H1 (cell line): ENCODE results near the gene ARFGEF3. TPM values are rescaled to one million over a fixed set of nuclear protein-coding genes. Genes with fewer than 3 reads are reported as not detected.

Experiments used
- CTCF ChIA-PET: fragments of 300-600 bp; sonication (Branson Sonifier 250); formaldehyde crosslinking; loops from one replicate; lab custom pipeline; 2021; ENCODE audit not compliant: partially characterized antibody; lab: Charles Lee
- POLR2A ChIA-PET: fragments of 300-600 bp; sonication (Branson Sonifier 250); formaldehyde crosslinking; loops from one replicate; lab custom pipeline; 2021; ENCODE audit warnings: inconsistent platforms; ENCODE audit not compliant: partially characterized antibody; lab: Charles Lee
- DNase-seq, 2 experiments: peaks; one replicate each; pipeline versions ENCODE4 v3.0.0 to v3.0.0-alpha.2; 2010 to 2022; ENCODE audit warnings: low spot score in 2 of 2, low read depth in 1 of 2, mixed read lengths in 1 of 2
- FAIRE-seq: peaks from 2 replicates; lab custom pipeline; 2011; peaks lifted over from hg19 to GRCh38; lab: Jason Lieb, UNC
- H2AFZ ChIP-seq: 2 replicates; pipeline ENCODE4 v1.8.1; 2012; ENCODE audit warnings: low read length, inconsistent platforms
- H2AK5ac ChIP-seq: 2 replicates; pipeline ENCODE4 v1.6.1; 2013; ENCODE audit warnings: low read depth, low read length
- H2BK120ac ChIP-seq: replicated peaks from 2 replicates; pipeline ENCODE3; 2013; ENCODE audit warnings: low read depth, low read length, inconsistent platforms
- H2BK12ac ChIP-seq: 2 replicates; pipeline ENCODE4 v1.6.1; 2013; ENCODE audit warnings: low read depth, low read length
- H2BK15ac ChIP-seq: 2 replicates; pipeline ENCODE4 v1.6.1; 2013; ENCODE audit warnings: low read length
- H2BK20ac ChIP-seq: 2 replicates; pipeline ENCODE4 v1.6.1; 2013; ENCODE audit warnings: low read length
- H2BK5ac ChIP-seq: 2 replicates; pipeline ENCODE4 v1.6.1; 2013; ENCODE audit warnings: low read depth, low read length
- H3K14ac ChIP-seq: 2 replicates; pipeline ENCODE4 v1.6.1; 2013; ENCODE audit warnings: inconsistent platforms; ENCODE audit not compliant: insufficient read length
- H3K18ac ChIP-seq: 2 replicates; pipeline ENCODE4 v1.6.1; 2013; ENCODE audit warnings: low read length; ENCODE audit errors: extremely low read depth
- H3K23ac ChIP-seq: 2 replicates; pipeline ENCODE4 v1.6.1; 2013; ENCODE audit warnings: inconsistent platforms; ENCODE audit not compliant: insufficient read length
- H3K23me2 ChIP-seq: 2 replicates; pipeline ENCODE4 v1.6.1; 2013; ENCODE audit warnings: low read depth, low read length
- H3K27ac ChIP-seq: 2 replicates; pipeline ENCODE4 v1.6.1; 2011; ENCODE audit warnings: low read depth, low read length, inconsistent platforms
- H3K27me3 ChIP-seq, 4 experiments: replicated peaks in 1 of 4; 1 replicate in 1 of 4; 2 replicates in 3 of 4; pipeline versions ENCODE4 v1.6.1 to v1.8.1; 2011 to 2013; ENCODE audit warnings: low read length in 3 of 4, mild to moderate bottlenecking in 3 of 4, inconsistent platforms in 2 of 4, mixed read lengths in 2 of 4, moderate library complexity in 1 of 4; ENCODE audit not compliant: control insufficient read depth in 3 of 4, insufficient read depth in 3 of 4; ENCODE audit errors: extremely low read depth in 1 of 4
- H3K36me3 ChIP-seq, 4 experiments: 2 replicates each; pipeline versions ENCODE4 v1.6.1 to v1.8.1; 2011 to 2013; ENCODE audit warnings: mild to moderate bottlenecking in 4 of 4, low read length in 3 of 4, moderate library complexity in 2 of 4, control low read depth in 1 of 4, inconsistent platforms in 1 of 4; ENCODE audit not compliant: insufficient read depth in 4 of 4, control insufficient read depth in 2 of 4
- H3K4ac ChIP-seq: replicated peaks from 2 replicates; pipeline ENCODE3; 2013; ENCODE audit warnings: low read length, low read depth, mixed read lengths, inconsistent platforms; ENCODE audit not compliant: insufficient read length
- H3K4me1 ChIP-seq, 4 experiments: replicated peaks in 1 of 4; 1 replicate in 1 of 4; 2 replicates in 3 of 4; pipeline versions ENCODE4 v1.6.1 to v1.8.1; 2011 to 2013; ENCODE audit warnings: low read length in 3 of 4, inconsistent platforms in 2 of 4, mixed read lengths in 1 of 4; ENCODE audit not compliant: insufficient read depth in 4 of 4, control insufficient read depth in 3 of 4
- H3K4me2 ChIP-seq, 2 experiments: 2 replicates each; pipeline versions ENCODE4 v1.6.1 to v1.8.1; 2011 to 2013; ENCODE audit warnings: low read depth in 2 of 2, low read length in 2 of 2, control low read depth in 1 of 2, inconsistent platforms in 1 of 2, mild to moderate bottlenecking in 1 of 2; ENCODE audit not compliant: insufficient read depth in 1 of 2
- H3K4me3 ChIP-seq, 4 experiments: fragments of 200-600, 300-600 bp in 1 of 4; sonication (generic), shearing (Covaris generic), sonication (Bioruptor Twin) in 1 of 4; 2 replicates each; pipeline versions ENCODE4 v1.5.1 to v1.8.1; 2011 to 2016; ENCODE audit warnings: low read length in 4 of 4, low read depth in 3 of 4, control low read depth in 2 of 4, inconsistent platforms in 2 of 4, mild to moderate bottlenecking in 2 of 4, mixed read lengths in 1 of 4, moderate library complexity in 1 of 4; ENCODE audit not compliant: insufficient read depth in 2 of 4; ENCODE audit errors: extremely low read depth in 1 of 4
- H3K56ac ChIP-seq: replicated peaks from 2 replicates; pipeline ENCODE3; 2013; ENCODE audit warnings: low read depth, mild to moderate bottlenecking, mixed read lengths, low read length, inconsistent platforms; ENCODE audit not compliant: insufficient read length
- H3K79me1 ChIP-seq: 2 replicates; pipeline ENCODE4 v1.6.1; 2013; ENCODE audit warnings: low read depth, low read length, control low read depth
- H3K79me2 ChIP-seq, 2 experiments: 2 replicates each; pipeline versions ENCODE4 v1.6.1 to v1.8.1; 2012 to 2013; ENCODE audit warnings: low read length in 2 of 2, mild to moderate bottlenecking in 2 of 2, inconsistent platforms in 1 of 2; ENCODE audit not compliant: insufficient read depth in 2 of 2, control insufficient read depth in 1 of 2
- H3K9ac ChIP-seq, 4 experiments: replicated peaks in 1 of 4; 1 replicate in 1 of 4; 2 replicates in 3 of 4; pipeline versions ENCODE4 v1.6.1 to v1.8.1; 2011 to 2013; ENCODE audit warnings: low read depth in 3 of 4, low read length in 3 of 4, control low read depth in 2 of 4, mild to moderate bottlenecking in 2 of 4, moderate library complexity in 2 of 4, inconsistent platforms in 1 of 4; ENCODE audit errors: extremely low read depth in 1 of 4
- H3K9me3 ChIP-seq, 2 experiments: 2 replicates each; pipeline versions ENCODE4 v1.6.1 to v1.8.1; 2012 to 2013; ENCODE audit warnings: mild to moderate bottlenecking in 2 of 2, moderate library complexity in 2 of 2, control low read depth in 1 of 2, inconsistent platforms in 1 of 2, low read depth in 1 of 2, low read length in 1 of 2, mixed read lengths in 1 of 2; ENCODE audit not compliant: insufficient read depth in 2 of 2
- H4K20me1 ChIP-seq, 2 experiments: replicated peaks in 1 of 2; 2 replicates each; pipeline versions ENCODE3 to v1.8.1; 2011 to 2013; ENCODE audit warnings: inconsistent platforms in 2 of 2, low read length in 2 of 2, mild to moderate bottlenecking in 1 of 2; ENCODE audit not compliant: insufficient read depth in 2 of 2, control insufficient read depth in 1 of 2
- H4K5ac ChIP-seq: 2 replicates; pipeline ENCODE4 v1.6.1; 2013; ENCODE audit warnings: low read length, low read depth, mixed read lengths, inconsistent platforms; ENCODE audit not compliant: insufficient read length
- H4K8ac ChIP-seq: 2 replicates; pipeline ENCODE4 v1.8.0; 2013; ENCODE audit warnings: mild to moderate bottlenecking, moderate library complexity, low read length, inconsistent platforms; ENCODE audit not compliant: insufficient read depth; ENCODE audit errors: extremely low read depth
- H4K91ac ChIP-seq: replicated peaks from 2 replicates; pipeline ENCODE3; 2013; ENCODE audit warnings: low read length, mixed read lengths, inconsistent platforms; ENCODE audit not compliant: insufficient read length
- ATF2 ChIP-seq: IDR thresholded peaks from 2 replicates; pipeline ENCODE4 v1.6.1; 2012; ENCODE audit warnings: low read length, inconsistent platforms
- CTCF ChIP-seq, 3 experiments: IDR thresholded peaks; 1 replicate in 2 of 3; 2 replicates in 1 of 3; pipeline versions ENCODE4 v1.5.1 to v1.6.1; 2011; ENCODE audit warnings: low read length in 3 of 3, mild to moderate bottlenecking in 3 of 3, inconsistent platforms in 2 of 3, low read depth in 1 of 3, moderate library complexity in 1 of 3; ENCODE audit not compliant: insufficient read depth in 1 of 3; ENCODE audit errors: control extremely low read depth in 1 of 3
- RAD21 ChIP-seq, 2 experiments: IDR thresholded peaks in 1 of 2; conservative IDR thresholded peaks in 1 of 2; 2 replicates each; pipeline ENCODE4 v1.6.1; 2011; ENCODE audit warnings: low read depth in 2 of 2, low read length in 2 of 2, improper control_type of control experiment in 1 of 2, inconsistent platforms in 1 of 2, mild to moderate bottlenecking in 1 of 2, moderate library complexity in 1 of 2
- YY1 ChIP-seq: IDR thresholded peaks from 2 replicates; pipeline ENCODE4 v1.6.1; 2011; ENCODE audit warnings: low read depth, mild to moderate bottlenecking, low read length
- WGBS, 2 experiments: shearing (Covaris generic) in 1 of 2; methylation state at CpG; one replicate each; pipeline versions ENCODE4 v1.1.6 to v1.1.7; 2013 to 2015; ENCODE audit warnings: low lambda C conversion rate in 2 of 2, mixed read lengths in 2 of 2, inconsistent platforms in 1 of 2, low coverage in 1 of 2, missing lambda C conversion rate in 1 of 2; ENCODE audit not compliant: insufficient replicate concordance in 2 of 2, insufficient coverage in 1 of 2, insufficient read length in 1 of 2; ENCODE audit errors: extremely low coverage in 1 of 2, missing lambda C conversion rate in 1 of 2; 5-methylcytosine and 5-hydroxymethylcytosine counted together
- polyA plus RNA-seq, 7 experiments: library from polyadenylated mRNA; depleted of rRNA in 3 of 7; stranded (reverse) in 5 of 7; unstranded in 2 of 7; fragments of >200 nt in 5 of 7; fragments of 200-250 nt in 2 of 7; gene quantifications; 1 replicate in 5 of 7; 2 replicates in 1 of 7; 4 replicates in 1 of 7; pipeline versions ENCODE4 v1.2.1 to v1.2.3, GENCODE V29; 2011 to 2013; ENCODE audit warnings: missing spikeins in 2 of 7, mixed read lengths in 2 of 7
- total RNA-seq: library from RNA; stranded (reverse); fragmentation: NEBNext Ultra II Directional; extraction: Animal tissue kit (Norgen Biotek cat#: 25700); gene quantifications from 2 replicates; pipeline ENCODE4 v1.2.1, GENCODE V29; 2021

Gene ARFGEF3
- total and polyA plus RNA-seq, 2 of the 8 experiments (the other 6 are each of a cell fraction or from before 2014, with no cell fraction given): 5.8 to 23.2 TPM

GRCh38 chr6:138289739-138290138 lies 128.0 kb downstream of the ARFGEF3 start:
- Histone ChIP-seq H3K27me3 (no peaks in the 10 kb centered on the region), H3K4me1 (peaks cover 2 to 8% (median 4%) of the 10 kb centered on the region in 4 experiments; a peak in 5 of 7 replicates), H2BK20ac (no peak overlapping the region), H3K56ac (no peak overlapping the region), H2BK120ac (no peak overlapping the region), H3K36me3 (peaks cover 2 to 13% (median 6%) of the 10 kb centered on the region in 4 experiments; a peak in 7 of 8 replicates), H2BK15ac (no peak overlapping the region), H2BK5ac (no peak overlapping the region), H3K4ac (no peak overlapping the region), H3K23me2 (no peaks in the 10 kb centered on the region), H4K20me1 (no peaks in the 10 kb centered on the region), H3K79me2 (no peaks in the 10 kb centered on the region), H3K9ac (no peak overlapping the region), H3K18ac (no peak overlapping the region), H3K4me3 (no peak overlapping the region), H3K23ac (no peak overlapping the region), H3K4me2 (no peak overlapping the region), H3K79me1 (no peaks in the 10 kb centered on the region), H4K8ac (no peak overlapping the region), H4K5ac (no peak overlapping the region), H3K9me3 (no peaks in the 10 kb centered on the region), H4K91ac (no peak overlapping the region), H3K14ac (no peak overlapping the region), H2AK5ac (no peak overlapping the region), H2BK12ac (no peak overlapping the region), H2AFZ (no peak overlapping the region), H3K27ac (no peak overlapping the region)
- CTCF ChIA-PET: interaction anchor here (0.6 to 8.3 kb wide), 16 partner anchors 8 to 299 kb away, joined by 3 to 106 read pairs (median 4); partner anchors contain the start of gene HEBP2
- POLR2A ChIA-PET: no interaction called here
- 74% methylated on average over 6 of the region's 6 CpGs; no CpG with 5 or more reads in 1 of the 2 experiments for WGBS, 2 experiments
- FAIRE-seq: no peak
- TF ChIP-seq RAD21 (IDR thresholded peaks at IDR 0.05 in 1 of 2, conservative IDR thresholded peaks at IDR 0.05 in 1 of 2; ENCODE audit: low read depth in 2 of 2, low read length in 2 of 2): peak; percentile 30 to 48; a peak in 3 of 4 replicates
- peak; percentile 40 to 67 (median 48) for TF ChIP-seq CTCF (IDR thresholded peaks at IDR 0.05; ENCODE audit: control extremely low read depth in 1 of 3, insufficient read depth in 1 of 3, low read depth in 1 of 3, low read length in 3 of 3)
- no peak for TF ChIP-seq ATF2
- TF ChIP-seq YY1: no peak
- no peak for DNase-seq
